NCI-H1694 treated with DMSO at 0.1 percent for 48 hours (cell line): ENCODE data around the gene USP4.
"Not testable (repeated sequence)": the region's sequence is repeated elsewhere in the genome, so short reads cannot be mapped to it uniquely, and the experiment has no call there.

ENCODE experiments used
- DNase-seq: peaks from one replicate; lab custom pipeline; 2025; lab: John Stamatoyannopoulos, UW

The USP4 gene

GRCh38 chr3:49352281-49352680 lies 12.4 kb upstream of the USP4 start:
- no peak for DNase-seq

DNA sequence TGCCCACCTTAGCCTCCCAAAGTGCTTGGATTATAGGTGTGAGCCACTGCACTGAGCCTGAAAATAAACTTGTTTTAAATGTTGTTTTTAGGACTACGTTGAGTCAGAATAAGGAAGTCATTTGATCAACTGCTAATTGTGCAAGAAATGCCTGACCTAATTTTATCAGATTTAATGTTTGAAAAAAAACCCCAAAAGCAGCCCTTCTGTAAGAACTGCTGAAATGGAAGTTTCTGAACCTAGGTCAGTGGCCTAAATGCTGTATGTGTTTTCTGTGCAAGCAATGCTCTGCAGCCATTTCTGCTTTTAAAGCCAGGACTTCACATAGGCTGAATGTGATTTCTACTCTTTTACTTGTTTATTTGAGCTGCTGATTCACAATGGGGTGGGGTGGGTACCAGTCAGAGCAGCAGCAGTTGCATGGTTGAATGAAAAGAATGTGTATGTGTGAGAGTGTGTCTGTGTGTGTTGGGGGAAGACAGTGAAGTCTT lies 11.7 kb upstream of the USP4 start:
- DNase-seq = no peak

DNA sequence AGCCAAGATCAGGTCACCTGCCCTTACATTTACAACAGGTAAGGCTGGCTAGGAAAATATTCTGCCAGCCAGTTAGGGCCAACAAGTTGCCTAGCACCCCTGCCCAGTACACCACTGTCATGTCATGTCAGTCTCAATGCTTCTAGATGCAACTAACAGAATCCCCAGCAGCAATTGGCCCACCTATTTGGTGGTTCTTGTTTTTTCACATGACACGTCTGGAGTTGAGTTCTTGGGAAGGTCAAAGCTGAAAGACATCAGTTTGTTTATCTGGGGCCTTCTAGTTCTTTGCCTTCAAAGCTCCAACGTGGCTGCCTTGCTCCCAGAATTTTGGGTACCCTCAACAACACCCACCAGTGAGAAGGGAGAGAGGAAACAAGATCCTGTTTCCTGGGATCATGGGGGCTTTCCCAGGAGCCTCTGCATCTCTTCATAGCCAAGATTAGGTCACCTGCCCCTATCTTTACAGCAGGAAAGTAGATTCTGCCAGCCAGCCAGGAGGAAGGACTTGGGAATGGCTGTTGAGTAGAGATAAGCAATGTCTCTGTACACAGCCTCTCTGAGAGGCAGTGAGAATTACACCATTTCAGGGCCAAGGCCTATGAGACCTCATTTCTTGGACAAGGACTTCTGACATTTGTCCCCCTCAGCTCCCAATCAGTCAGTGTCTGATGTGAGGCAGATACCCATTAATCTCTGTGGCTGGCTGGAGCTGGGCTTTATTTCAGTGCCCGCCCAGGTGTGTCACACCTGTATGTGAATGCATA lies 9.7 kb upstream of the USP4 start:
- DNase-seq = no peak

DNA sequence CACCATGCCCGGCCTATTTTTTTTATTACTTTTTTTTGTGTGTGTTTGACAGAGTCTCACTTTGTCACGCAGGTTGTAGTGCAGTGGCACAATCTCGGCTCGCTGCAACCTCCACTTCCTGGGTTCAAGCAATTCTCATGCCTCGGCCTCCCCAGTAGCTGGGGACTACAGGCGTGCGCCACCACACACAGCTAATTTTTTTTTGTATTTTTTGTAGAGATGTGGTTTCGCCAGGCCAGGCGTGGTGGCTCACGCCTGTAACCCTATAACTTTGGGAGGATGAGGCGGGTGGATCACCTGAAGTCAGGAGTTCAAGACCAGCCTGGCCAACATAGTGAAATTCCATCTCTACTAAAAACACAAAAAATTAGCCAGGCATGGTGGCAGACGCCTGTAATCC lies 8.5 kb upstream of the USP4 start:
- DNase-seq = not testable (repeated sequence)

DNA sequence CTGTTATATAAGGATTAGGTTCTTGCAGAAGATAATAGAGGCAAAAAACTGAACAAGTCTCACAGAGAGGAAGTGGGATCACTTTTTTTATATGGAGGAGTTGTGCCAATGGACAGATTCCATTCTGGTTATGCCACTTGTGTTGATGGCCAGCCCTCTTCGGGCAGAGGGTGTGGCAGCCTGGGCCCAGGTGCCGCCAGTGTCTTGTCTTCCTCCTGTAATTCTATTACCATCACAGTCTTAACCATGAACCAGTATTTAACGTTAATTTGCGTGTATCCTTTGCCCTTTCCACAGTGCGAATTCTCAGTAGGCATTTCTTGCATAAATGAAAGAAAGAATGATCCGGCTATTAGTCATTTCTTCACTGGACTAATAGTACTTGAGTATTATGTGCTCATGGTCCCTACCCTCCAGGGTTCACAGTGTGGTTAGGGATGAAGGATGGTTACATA lies 7.0 kb upstream of the USP4 start:
- no peak for DNase-seq

DNA sequence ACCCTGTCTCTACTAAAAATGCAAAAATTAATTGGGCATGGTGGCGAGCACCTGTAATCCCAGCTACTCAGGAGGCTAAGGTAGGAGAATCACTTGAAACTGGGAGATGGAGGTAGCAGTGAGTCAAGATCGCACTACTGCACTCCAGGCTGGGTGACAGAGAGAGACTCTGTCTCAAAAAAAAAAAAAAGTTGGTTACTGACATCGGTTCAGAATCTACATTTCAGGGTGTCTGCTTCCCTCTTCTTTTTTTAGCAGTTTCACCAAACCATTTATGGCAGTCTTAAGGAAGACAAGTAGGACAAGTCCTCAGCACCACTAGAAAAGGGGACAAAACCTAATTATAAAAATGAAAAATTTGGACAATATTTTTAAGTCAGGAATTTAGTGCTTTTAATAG lies 3.3 kb upstream of the USP4 start:
- no peak for DNase-seq

DNA sequence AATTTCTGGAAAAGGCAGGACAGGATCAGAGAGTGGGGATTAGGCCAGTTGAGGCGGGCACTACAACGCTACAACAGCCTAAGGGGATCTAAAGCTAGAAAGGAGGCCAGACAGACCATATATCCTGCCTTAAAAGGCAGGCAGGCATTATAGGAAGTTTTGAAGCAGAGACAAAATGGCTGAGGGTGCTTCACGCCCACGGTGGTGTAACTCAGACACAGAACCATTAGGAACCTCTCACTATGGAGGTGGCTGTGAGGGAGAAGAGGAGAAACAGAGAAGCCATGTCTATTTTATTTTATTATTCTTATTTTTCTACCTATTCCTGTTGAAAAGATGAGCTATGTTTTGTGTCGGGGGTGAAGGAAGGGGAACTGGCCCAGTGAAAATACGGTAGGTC lies 2.1 kb upstream of the USP4 start:
- DNase-seq = no peak

GRCh38 chr3:49339581-49339940 lies 292 bp downstream of the USP4 start:
- no peak for DNase-seq

DNA sequence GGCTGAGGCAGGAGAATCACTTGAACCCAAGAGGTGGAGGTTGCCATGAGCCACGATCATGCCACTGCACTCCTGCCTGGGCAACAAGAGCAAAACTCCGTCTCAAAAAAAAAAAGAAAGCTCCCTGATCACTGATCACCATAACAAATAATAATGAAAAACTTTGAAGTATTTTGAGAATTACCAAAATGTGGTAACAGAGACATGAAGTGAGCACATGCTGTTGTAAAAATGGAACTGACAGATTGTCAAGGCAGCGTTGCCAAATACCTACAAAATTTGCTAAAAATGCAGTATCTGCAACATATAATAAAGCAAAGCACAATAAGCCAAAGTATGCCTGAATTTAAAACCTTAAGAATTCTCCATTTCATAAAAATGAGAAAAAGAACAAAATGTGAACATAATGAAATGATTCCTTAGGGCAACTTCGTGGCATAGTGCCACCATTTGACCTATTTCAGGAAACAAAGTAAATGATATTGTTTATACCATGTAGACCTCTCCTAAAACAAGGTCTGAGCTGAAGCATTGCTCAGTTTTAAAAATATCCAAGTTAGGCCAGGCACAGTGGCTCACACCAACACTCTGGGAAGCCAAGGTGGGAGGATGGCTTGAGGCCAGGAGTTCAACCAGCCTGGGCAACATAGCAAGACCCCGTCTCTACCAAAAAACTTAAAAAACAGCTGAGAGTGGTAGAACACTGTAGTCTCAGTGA lies 5.8 kb downstream of the USP4 start:
- DNase-seq = no peak

- DNase-seq = no peak
These were observed 6.8 kb downstream of the USP4 start for GRCh38 chr3:49333091-49333490.

- no peak for DNase-seq
These were observed 10.7 kb downstream of the USP4 start for GRCh38 chr3:49329186-49329585.

DNA sequence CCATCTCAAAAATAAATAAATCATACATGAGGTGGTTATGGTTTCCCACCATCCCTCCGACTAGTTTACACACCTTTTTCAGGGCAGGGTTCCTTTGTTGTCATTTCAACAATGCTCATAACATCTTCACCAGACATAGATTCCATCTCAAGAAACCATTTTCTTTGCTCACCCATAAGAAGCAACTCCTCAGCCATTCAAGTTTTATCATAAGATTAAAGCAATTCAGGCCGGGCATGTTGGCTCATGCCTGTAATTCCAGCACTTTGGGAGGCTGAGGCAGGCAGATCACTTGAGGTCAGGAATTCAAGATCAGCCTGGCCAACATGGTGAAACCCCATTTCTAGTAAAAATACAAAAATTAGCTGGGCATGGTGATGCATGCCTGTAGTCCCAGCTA lies 11.5 kb downstream of the USP4 start:
- not testable (repeated sequence) for DNase-seq

- no peak for DNase-seq
These were observed 12.4 kb downstream of the USP4 start for GRCh38 chr3:49327485-49327884.

- DNase-seq = no peak
These were observed 15.1 kb downstream of the USP4 start for GRCh38 chr3:49324768-49325167.

DNA sequence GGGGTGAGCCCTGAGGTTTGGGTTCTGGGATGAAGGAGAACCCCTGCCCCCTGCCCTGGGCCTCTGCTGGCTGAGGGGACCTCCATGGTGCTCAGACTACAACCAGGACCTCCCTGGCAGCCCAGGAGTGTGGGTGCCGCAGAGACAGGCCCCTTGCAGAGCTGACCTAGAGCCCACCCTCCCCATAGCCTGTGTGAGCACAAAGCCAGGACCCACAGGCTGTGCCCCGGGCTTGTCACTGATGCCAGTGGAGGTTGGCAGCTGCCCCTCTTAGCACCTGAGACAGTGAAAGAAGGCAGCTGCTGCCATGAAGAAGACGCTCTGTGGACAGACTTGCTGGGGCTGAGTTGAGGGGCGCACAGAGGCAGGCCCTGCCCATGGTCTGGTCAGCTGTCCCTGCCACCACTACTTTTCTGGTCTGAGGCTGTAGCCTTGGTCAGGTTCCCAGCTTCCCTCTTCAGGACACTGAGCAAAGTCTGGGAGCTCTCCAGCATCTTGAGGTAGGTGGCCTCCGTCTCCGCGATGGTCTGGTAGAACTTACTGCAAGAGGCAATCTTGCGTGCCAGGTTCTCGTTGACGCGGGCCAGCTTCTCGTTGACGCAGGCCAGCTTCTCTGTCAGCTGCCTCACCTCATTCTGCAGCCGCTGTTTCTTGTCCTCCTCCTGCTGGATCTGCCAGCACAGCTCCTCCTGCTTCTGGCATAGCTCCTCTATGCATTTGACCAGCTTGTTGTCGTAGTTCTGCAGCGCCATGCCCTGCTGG lies 23.0 kb downstream of the USP4 start:
- no peak for DNase-seq

DNA sequence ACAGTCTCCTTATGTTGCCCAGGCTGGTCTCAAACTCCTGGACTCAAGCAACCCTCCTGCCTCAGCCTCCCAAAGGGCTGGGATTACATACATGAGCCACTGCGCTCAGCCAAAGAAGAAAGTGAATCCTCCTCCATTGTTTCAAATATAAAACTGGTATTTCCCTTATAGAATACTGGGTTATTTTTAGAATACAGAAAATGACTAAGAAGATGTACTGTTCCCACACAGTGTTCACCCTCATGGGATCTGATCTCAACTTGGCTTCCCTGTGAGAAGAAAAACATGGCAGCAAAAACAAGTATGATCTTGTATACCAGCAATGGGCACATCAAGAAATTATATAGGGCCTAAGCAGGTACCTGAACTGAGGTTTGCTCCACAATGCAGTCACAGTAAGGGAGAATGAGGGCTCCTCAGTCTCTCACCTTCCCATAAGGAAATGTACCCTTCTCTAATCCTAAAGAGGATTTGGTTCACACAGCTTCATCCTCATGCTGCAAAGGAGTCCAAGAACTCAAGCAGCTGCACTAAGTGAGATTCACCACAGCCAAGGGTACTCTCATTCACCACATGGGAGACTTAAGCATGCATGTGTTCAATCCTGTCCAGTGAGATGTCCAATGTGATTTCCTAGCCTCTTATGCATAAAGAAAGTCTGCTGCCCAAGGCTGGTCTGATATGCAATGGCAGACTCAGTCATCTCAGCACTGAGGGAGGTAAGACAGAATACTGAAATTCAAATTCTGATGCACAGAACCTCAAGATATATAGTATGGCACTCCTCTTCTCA lies 25.8 kb downstream of the USP4 start:
- no peak for DNase-seq

DNA sequence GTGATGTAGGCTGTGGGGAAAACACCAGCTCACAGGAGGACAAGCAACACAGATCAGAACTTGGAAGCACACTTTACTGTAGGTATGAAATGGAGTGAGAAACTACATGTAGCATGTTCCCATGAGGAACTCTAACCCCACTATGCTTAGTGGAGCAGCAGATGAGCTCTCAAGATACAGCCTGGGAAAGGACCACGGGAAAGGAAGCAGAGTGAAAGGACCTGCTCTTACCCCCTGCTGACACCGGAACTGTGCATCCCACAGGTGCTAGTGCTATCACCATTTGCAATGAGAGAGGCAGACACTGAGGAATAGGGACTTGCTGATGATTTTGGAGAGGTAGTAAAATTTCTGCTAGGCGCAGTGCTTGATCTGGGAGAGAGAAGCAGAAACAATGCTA lies 28.6 kb downstream of the USP4 start:
- DNase-seq = no peak

DNA sequence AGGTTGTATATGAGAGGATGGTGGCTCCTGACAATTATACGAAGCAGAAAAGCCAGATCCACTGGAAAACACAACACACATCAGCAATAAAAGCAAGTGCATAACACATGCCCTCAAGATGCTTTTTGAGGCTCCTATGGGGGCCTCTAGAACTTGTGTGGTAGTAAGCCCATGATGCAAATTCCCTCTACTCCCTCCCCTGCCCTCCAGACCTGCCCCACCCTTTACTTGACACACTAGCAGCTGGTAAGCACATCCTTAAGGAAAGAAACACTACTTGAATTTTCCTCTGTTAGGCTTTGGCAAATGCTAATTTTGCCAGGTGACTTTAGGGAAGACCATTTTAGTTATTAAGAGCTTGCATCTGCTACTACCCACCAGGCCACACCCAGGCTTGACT lies 29.2 kb downstream of the USP4 start:
- no peak for DNase-seq

DNA sequence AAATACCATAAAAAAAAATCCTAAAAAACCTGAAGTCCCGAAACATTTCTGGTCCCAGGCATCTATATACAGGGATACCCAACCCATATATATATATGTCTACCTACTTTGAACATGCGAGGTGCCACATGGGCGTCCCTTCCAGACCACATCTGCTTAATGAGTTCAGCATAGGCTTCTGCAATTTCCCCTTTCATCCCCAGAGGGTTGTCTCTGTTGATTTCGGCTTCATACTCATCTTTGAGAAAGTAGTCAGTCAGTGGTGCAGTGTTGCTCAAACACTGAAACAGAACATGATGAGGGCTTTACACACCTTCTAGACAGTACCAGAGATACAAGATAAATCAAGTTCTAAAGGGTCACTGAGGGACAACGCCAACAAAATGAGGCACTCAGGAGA lies 34.2 kb downstream of the USP4 start:
- no peak for DNase-seq

GRCh38 chr3:49302613-49303012 lies 37.2 kb downstream of the USP4 start:
- DNase-seq = no peak

- DNase-seq = no peak
These were observed 39.3 kb downstream of the USP4 start for GRCh38 chr3:49300595-49300994.

GRCh38 chr3:49298511-49298910 lies 41.3 kb downstream of the USP4 start:
- DNase-seq = no peak
